Left hindlimb (tissue), 1 donor: ENCODE measurements around the gene BBC3.

Experiments used
- DNase-seq: peaks from one replicate; pipeline ENCODE4 v3.0.0-alpha.2; 2018

Gene BBC3

GRCh38 chr19:47188507-47189033 is 42.4 kb downstream of the BBC3 start:
- no peak for DNase-seq

GRCh38 chr19:47187797-47188196 is 43.2 kb downstream of the BBC3 start:
- no peak for DNase-seq

- DNase-seq: no peak
Observed at GRCh38 chr19:47187335-47187655, 43.7 kb downstream of the BBC3 start.

- no peak for DNase-seq
Observed at GRCh38 chr19:47186446-47187334, 44.3 kb downstream of the BBC3 start.

- no peak for DNase-seq
Observed at GRCh38 chr19:47183601-47184000, 47.4 kb downstream of the BBC3 start.

GRCh38 chr19:47179653-47180310 is 51.2 kb downstream of the BBC3 start:
- no peak for DNase-seq

- no peak for DNase-seq
Observed at GRCh38 chr19:47176627-47177090, 54.3 kb downstream of the BBC3 start.

GRCh38 chr19:47176071-47176626 is 54.9 kb downstream of the BBC3 start:
- no peak for DNase-seq

- no peak for DNase-seq
Observed at GRCh38 chr19:47172666-47173455, 58.1 kb downstream of the BBC3 start.
